ENCODE results near the gene GNB4.

DNA sequence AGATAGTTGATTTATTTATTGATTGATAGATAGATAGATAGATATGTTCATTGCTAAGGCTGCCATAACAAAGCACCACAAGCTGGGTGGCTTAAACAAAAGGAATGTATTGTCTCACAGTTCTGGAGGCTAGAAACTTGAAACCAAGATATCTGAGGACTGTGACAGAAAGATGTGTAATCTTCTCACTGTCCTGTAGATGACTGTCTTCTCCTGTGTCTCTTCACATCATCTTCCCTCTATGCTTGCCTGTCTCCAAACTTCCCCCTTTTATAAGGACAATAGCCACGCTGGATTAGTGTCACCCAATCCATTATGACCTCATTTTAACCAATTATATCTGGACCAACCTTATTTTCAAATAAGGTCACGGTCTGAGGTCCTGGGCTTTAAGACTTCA lies 40.9 kb downstream of the GNB4 start:
- TF ChIP-seq, protein P1, sequence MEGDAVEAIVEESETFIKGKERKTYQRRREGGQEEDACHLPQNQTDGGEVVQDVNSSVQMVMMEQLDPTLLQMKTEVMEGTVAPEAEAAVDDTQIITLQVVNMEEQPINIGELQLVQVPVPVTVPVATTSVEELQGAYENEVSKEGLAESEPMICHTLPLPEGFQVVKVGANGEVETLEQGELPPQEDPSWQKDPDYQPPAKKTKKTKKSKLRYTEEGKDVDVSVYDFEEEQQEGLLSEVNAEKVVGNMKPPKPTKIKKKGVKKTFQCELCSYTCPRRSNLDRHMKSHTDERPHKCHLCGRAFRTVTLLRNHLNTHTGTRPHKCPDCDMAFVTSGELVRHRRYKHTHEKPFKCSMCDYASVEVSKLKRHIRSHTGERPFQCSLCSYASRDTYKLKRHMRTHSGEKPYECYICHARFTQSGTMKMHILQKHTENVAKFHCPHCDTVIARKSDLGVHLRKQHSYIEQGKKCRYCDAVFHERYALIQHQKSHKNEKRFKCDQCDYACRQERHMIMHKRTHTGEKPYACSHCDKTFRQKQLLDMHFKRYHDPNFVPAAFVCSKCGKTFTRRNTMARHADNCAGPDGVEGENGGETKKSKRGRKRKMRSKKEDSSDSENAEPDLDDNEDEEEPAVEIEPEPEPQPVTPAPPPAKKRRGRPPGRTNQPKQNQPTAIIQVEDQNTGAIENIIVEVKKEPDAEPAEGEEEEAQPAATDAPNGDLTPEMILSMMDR (IDR thresholded peaks at IDR 0.05 in 2 of 3, conservative IDR thresholded peaks at IDR 0.05 in 1 of 3; ENCODE audit: control insufficient read depth in 2 of 3, extremely low read depth in 1 of 3, insufficient read depth in 1 of 3, low read depth in 3 of 3, low read length in 3 of 3) = peak; percentile 1 to 27 (median 20); a peak in 3 of 6 replicates
- no peak for TF ChIP-seq SMAD5 (IDR thresholded peaks at IDR 0.05; ENCODE audit: low read depth)
- TF ChIP-seq, protein P2, sequence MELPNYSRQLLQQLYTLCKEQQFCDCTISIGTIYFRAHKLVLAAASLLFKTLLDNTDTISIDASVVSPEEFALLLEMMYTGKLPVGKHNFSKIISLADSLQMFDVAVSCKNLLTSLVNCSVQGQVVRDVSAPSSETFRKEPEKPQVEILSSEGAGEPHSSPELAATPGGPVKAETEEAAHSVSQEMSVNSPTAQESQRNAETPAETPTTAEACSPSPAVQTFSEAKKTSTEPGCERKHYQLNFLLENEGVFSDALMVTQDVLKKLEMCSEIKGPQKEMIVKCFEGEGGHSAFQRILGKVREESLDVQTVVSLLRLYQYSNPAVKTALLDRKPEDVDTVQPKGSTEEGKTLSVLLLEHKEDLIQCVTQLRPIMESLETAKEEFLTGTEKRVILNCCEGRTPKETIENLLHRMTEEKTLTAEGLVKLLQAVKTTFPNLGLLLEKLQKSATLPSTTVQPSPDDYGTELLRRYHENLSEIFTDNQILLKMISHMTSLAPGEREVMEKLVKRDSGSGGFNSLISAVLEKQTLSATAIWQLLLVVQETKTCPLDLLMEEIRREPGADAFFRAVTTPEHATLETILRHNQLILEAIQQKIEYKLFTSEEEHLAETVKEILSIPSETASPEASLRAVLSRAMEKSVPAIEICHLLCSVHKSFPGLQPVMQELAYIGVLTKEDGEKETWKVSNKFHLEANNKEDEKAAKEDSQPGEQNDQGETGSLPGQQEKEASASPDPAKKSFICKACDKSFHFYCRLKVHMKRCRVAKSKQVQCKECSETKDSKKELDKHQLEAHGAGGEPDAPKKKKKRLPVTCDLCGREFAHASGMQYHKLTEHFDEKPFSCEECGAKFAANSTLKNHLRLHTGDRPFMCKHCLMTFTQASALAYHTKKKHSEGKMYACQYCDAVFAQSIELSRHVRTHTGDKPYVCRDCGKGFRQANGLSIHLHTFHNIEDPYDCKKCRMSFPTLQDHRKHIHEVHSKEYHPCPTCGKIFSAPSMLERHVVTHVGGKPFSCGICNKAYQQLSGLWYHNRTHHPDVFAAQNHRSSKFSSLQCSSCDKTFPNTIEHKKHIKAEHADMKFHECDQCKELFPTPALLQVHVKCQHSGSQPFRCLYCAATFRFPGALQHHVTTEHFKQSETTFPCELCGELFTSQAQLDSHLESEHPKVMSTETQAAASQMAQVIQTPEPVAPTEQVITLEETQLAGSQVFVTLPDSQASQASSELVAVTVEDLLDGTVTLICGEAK (IDR thresholded peaks at IDR 0.05; ENCODE audit: borderline replicate concordance) = no peak
- TF ChIP-seq JUND (IDR thresholded peaks at IDR 0.05; ENCODE audit: low read depth, low read length) = no peak
- TF ChIP-seq NBN (IDR thresholded peaks at IDR 0.05) = no peak
- TF ChIP-seq, protein P3, sequence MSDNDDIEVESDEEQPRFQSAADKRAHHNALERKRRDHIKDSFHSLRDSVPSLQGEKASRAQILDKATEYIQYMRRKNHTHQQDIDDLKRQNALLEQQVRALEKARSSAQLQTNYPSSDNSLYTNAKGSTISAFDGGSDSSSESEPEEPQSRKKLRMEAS (IDR thresholded peaks at IDR 0.05; ENCODE audit: low read depth, low read length) = no peak
- no peak for TF ChIP-seq ZNF274 (IDR thresholded peaks at IDR 0.05; ENCODE audit: insufficient read depth, insufficient read length)
- no peak for TF ChIP-seq KDM1A (IDR thresholded peaks at IDR 0.05; ENCODE audit: borderline replicate concordance)
- no peak for TF ChIP-seq SREBF2 (IDR thresholded peaks at IDR 0.05; ENCODE audit: low read length)
- TF ChIP-seq POU2F2 (IDR thresholded peaks at IDR 0.05; ENCODE audit: borderline replicate concordance, low read depth, low read length) = no peak
- TF ChIP-seq POLR2A (IDR thresholded peaks at IDR 0.05; ENCODE audit: low read depth, low read length) = no peak

All from GM12878 (cell line).